ENCODE results near the gene INPP5A.

Gene INPP5A

GRCh38 chr10:132799865-132800264, 262.3 kb downstream of the INPP5A start:
- in situ Hi-C loops (cut with HindIII; ENCODE audit: low sequenced_read_pairs): no loop called here

GRCh38 chr10:132802048-132802447, 264.5 kb downstream of the INPP5A start:
- in situ Hi-C loops (cut with HindIII; ENCODE audit: low sequenced_read_pairs): no loop called here

GRCh38 chr10:132802694-132803320, 265.2 kb downstream of the INPP5A start:
- in situ Hi-C loops (cut with HindIII; ENCODE audit: low sequenced_read_pairs): no loop called here

GRCh38 chr10:132803416-132804210, 266.0 kb downstream of the INPP5A start:
- in situ Hi-C loops (cut with HindIII; ENCODE audit: low sequenced_read_pairs): no loop called here

GRCh38 chr10:132804287-132804686, 266.7 kb downstream of the INPP5A start:
- in situ Hi-C loops (cut with HindIII; ENCODE audit: low sequenced_read_pairs): no loop called here

GRCh38 chr10:132804785-132805426, 267.3 kb downstream of the INPP5A start:
- in situ Hi-C loops (cut with HindIII; ENCODE audit: low sequenced_read_pairs): no loop called here

- in situ Hi-C loops (cut with HindIII; ENCODE audit: low sequenced_read_pairs): no loop called here
Measured at GRCh38 chr10:132805599-132805998, 268.0 kb downstream of the INPP5A start.

- in situ Hi-C loops (cut with HindIII; ENCODE audit: low sequenced_read_pairs): no loop called here
Measured at GRCh38 chr10:132806110-132806509, 268.5 kb downstream of the INPP5A start.

GRCh38 chr10:132806561-132807003, 269.0 kb downstream of the INPP5A start:
- in situ Hi-C loops (cut with HindIII; ENCODE audit: low sequenced_read_pairs): no loop called here

- in situ Hi-C loops (cut with HindIII; ENCODE audit: low sequenced_read_pairs): no loop called here
Measured at GRCh38 chr10:132807621-132808049, 270.0 kb downstream of the INPP5A start.

GRCh38 chr10:132808383-132809231, 271.0 kb downstream of the INPP5A start:
- in situ Hi-C loops (cut with HindIII; ENCODE audit: low sequenced_read_pairs): no loop called here

GRCh38 chr10:132809232-132810140, 271.9 kb downstream of the INPP5A start:
- in situ Hi-C loops (cut with HindIII; ENCODE audit: low sequenced_read_pairs): no loop called here

- in situ Hi-C loops (cut with HindIII; ENCODE audit: low sequenced_read_pairs): no loop called here
Measured at GRCh38 chr10:132810141-132810806, 272.7 kb downstream of the INPP5A start.

- in situ Hi-C loops (cut with HindIII; ENCODE audit: low sequenced_read_pairs): no loop called here
Measured at GRCh38 chr10:132810807-132811700, 273.5 kb downstream of the INPP5A start.

- in situ Hi-C loops (cut with HindIII; ENCODE audit: low sequenced_read_pairs): no loop called here
Measured at GRCh38 chr10:132811891-132812481, 274.4 kb downstream of the INPP5A start.

GRCh38 chr10:132812520-132812919, 274.9 kb downstream of the INPP5A start:
- in situ Hi-C loops (cut with HindIII; ENCODE audit: low sequenced_read_pairs): no loop called here

GRCh38 chr10:132813001-132813401, 275.4 kb downstream of the INPP5A start:
- in situ Hi-C loops (cut with HindIII; ENCODE audit: low sequenced_read_pairs): no loop called here
